Esophagus squamous epithelium (tissue), 4 donors: ENCODE data around the gene WDPCP.

Experiments
- POLR2A ChIP-seq, 4 donors: fragments of 450-650 bp; IDR thresholded peaks; one replicate each; pipeline ENCODE4 v1.6.1; 2017; ENCODE audit warnings: antibody characterized with exemption in 4 of 4, mild to moderate bottlenecking in 4 of 4, moderate library complexity in 3 of 4
- TF ChIP-seq, protein P1 (sequence below), 6 experiments: fragments of 450-650 bp in 4 of 6; fragments of 200-600 bp in 2 of 6; sonication (generic) in 2 of 6; IDR thresholded peaks; one replicate each; pipeline ENCODE4 v1.5.1; 2016 to 2019; ENCODE audit warnings: antibody characterized with exemption in 6 of 6, mild to moderate bottlenecking in 4 of 6, moderate library complexity in 4 of 6

DNA sequence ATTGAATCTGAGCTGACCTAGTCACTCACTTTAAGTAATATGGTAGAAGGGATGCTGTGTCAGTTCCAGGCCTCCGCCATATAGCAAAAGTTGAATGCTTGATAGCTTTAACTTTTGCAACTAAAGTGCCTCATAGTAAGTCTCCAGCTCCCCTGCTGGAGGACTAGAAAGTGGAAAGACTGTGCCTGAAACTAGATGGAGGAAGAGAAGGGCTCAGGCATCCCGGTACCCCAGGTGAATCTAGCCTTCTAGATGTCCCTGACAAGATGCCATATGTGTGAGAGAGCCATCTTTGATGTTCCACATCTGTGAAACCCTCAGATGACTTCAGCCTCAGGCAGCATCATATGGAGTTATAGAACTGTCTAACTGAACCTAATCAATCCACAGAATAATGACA, 516.6 kb downstream of the WDPCP start:
- TF ChIP-seq, protein P1, sequence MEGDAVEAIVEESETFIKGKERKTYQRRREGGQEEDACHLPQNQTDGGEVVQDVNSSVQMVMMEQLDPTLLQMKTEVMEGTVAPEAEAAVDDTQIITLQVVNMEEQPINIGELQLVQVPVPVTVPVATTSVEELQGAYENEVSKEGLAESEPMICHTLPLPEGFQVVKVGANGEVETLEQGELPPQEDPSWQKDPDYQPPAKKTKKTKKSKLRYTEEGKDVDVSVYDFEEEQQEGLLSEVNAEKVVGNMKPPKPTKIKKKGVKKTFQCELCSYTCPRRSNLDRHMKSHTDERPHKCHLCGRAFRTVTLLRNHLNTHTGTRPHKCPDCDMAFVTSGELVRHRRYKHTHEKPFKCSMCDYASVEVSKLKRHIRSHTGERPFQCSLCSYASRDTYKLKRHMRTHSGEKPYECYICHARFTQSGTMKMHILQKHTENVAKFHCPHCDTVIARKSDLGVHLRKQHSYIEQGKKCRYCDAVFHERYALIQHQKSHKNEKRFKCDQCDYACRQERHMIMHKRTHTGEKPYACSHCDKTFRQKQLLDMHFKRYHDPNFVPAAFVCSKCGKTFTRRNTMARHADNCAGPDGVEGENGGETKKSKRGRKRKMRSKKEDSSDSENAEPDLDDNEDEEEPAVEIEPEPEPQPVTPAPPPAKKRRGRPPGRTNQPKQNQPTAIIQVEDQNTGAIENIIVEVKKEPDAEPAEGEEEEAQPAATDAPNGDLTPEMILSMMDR (IDR thresholded peaks at IDR 0.05): no peak
- TF ChIP-seq POLR2A (IDR thresholded peaks at IDR 0.05): no peak
